Common myeloid progenitor, CD34-positive (primary cell): Measurements from ENCODE around the gene PORCN.
A peak's percentile ranks its signal among the peaks of the same experiment; 100 is the strongest.

ENCODE experiments used
- CTCF ChIA-PET: fragments of 350-600 bp; sonication (Branson Sonifier 250); formaldehyde crosslinking; loops from one replicate; lab custom pipeline; 2021; ENCODE audit warnings: antibody characterized with exemption; lab: Charles Lee
- POLR2A ChIA-PET: fragments of 350-600 bp; sonication (Branson Sonifier 250); formaldehyde crosslinking; loops from one replicate; lab custom pipeline; 2021; ENCODE audit warnings: antibody characterized with exemption; lab: Charles Lee
- DNase-seq, 3 donors: peaks; one replicate each; pipeline versions ENCODE4 v3.0.0 to v3.0.0-alpha.2; 2013
- H3K27ac ChIP-seq, 2 experiments: 1 replicate in 1 of 2; 2 replicates in 1 of 2; pipeline ENCODE4 v1.7.0; 2013; ENCODE audit warnings: inconsistent platforms in 2 of 2, low read length in 2 of 2, mild to moderate bottlenecking in 2 of 2, low read depth in 1 of 2, moderate library complexity in 1 of 2; ENCODE audit not compliant: severe bottlenecking in 2 of 2, insufficient read depth in 1 of 2, poor library complexity in 1 of 2
- H3K27me3 ChIP-seq, 5 experiments: replicated peaks in 2 of 5; 1 replicate in 3 of 5; 2 replicates in 2 of 5; pipeline versions ENCODE4 v1.6.1 to v1.7.0; 2013; ENCODE audit warnings: low read length in 4 of 5, mild to moderate bottlenecking in 2 of 5, moderate library complexity in 2 of 5, inconsistent platforms in 1 of 5; ENCODE audit not compliant: insufficient read depth in 5 of 5, control insufficient read depth in 4 of 5
- H3K36me3 ChIP-seq, 4 experiments: 1 replicate in 2 of 4; 2 replicates in 2 of 4; pipeline versions ENCODE4 v1.6.1 to v1.7.0; 2013; ENCODE audit warnings: low read length in 3 of 4, control low read depth in 1 of 4, mild to moderate bottlenecking in 1 of 4; ENCODE audit not compliant: control insufficient read depth in 4 of 4, insufficient read depth in 4 of 4
- H3K4me1 ChIP-seq, 4 experiments: 1 replicate in 3 of 4; 2 replicates in 1 of 4; pipeline versions ENCODE4 v1.6.1 to v1.7.1; 2013; ENCODE audit warnings: low read length in 3 of 4, mild to moderate bottlenecking in 3 of 4, control low read depth in 1 of 4, inconsistent platforms in 1 of 4, moderate library complexity in 1 of 4; ENCODE audit not compliant: control insufficient read depth in 4 of 4, insufficient read depth in 4 of 4; ENCODE audit errors: control extremely low read depth in 1 of 4
- H3K4me3 ChIP-seq, 7 experiments: 1 replicate in 4 of 7; 2 replicates in 3 of 7; pipeline versions ENCODE4 v1.5.1 to v1.7.0; 2013; ENCODE audit warnings: mild to moderate bottlenecking in 7 of 7, low read length in 6 of 7, moderate library complexity in 6 of 7, inconsistent platforms in 2 of 7, low read depth in 2 of 7, control low read depth in 1 of 7; ENCODE audit not compliant: insufficient read depth in 4 of 7, control insufficient read depth in 1 of 7; ENCODE audit errors: extremely low read depth in 1 of 7
- H3K9me3 ChIP-seq, 5 experiments: 1 replicate in 4 of 5; 2 replicates in 1 of 5; pipeline versions ENCODE4 v1.6.1 to v1.7.1; 2013; ENCODE audit warnings: low read length in 4 of 5, mild to moderate bottlenecking in 2 of 5, inconsistent platforms in 1 of 5, low read depth in 1 of 5, moderate library complexity in 1 of 5; ENCODE audit not compliant: control insufficient read depth in 4 of 5, insufficient read depth in 2 of 5; ENCODE audit errors: control extremely low read depth in 1 of 5
- WGBS: methylation state at CpG from one replicate; pipeline ENCODE4 v1.1.5; 2013; ENCODE audit not compliant: insufficient coverage; 5-methylcytosine and 5-hydroxymethylcytosine counted together

PORCN gene

DNA sequence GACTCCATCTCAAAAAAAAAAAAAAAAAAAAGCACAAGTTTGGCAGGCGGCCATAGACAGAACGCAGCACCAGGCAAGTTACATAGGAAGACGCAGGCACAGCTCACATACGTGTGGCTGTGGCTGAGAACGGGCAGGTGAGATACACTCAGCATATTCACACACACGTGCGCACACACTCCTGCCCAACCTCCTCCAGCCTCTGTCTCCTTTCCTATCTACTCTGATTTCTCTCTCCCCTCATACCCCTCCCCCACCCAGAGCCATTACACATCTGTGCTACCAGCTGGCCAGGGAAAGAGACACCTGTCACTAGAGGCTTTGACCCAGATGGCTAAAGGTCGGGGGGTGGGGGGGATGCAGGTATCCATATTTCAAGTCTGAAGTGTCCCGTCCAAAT lies 36.6 kb upstream of the PORCN start:
- H3K27ac ChIP-seq: no peak overlapping the region
- no peaks in the 10 kb centered on the region for H3K36me3 ChIP-seq
- peaks cover 0 to 32% (median 24%) of the 10 kb centered on the region in 4 experiments for H3K4me1 ChIP-seq
- no peaks in the 10 kb centered on the region for H3K9me3 ChIP-seq
- no peak overlapping the region for H3K4me3 ChIP-seq
- ChIA-PET POLR2A (no interaction called here), CTCF (no interaction called here)
- no peak for DNase-seq
- no peaks in the 10 kb centered on the region for H3K27me3 ChIP-seq
- 94% methylated on average over 7 of the region's 9 CpGs for WGBS

DNA sequence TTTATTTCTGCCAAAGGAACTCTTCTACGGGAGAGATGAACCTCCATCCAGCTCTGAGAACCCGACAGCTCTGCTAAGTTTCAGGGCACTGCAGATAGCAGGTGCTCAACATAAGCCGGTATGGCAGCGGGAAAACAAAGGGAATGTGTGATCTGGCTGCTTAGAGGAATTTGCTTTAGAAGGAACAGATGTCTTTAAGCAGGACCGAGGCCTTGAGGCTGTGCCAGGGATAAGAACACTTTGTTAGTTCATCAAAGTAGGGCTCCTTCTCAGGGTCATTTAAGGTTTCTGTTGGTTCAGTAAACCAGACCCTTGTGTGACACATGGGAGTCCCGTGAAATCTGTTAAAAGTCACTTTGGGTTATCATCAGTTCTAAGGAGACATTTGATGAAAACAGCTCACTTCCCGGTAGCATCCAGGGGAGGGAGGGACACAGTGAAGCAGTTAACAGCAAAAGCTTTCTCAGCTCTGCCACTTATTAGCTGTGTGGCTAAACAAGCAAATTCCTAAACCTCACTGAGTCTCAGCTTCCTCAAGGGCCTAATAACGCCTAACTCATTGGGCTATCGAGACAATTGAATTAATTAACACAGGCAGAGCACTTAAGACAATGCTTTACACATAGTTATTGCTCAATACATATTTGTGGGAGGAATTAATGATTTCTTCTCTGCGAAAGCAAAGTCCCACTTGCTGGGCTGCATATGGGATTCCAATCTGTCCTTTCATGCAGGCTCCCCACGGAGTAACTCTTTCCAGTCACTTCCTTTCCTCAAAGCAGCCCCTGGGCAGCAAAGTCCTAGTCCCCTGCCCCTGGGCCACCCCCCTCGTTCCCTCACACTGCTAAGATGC lies 35.7 kb upstream of the PORCN start:
- DNase-seq: no peak
- WGBS: 79% methylated on average over 10 of the region's 12 CpGs
- ChIA-PET CTCF (interaction anchor here (1.0 to 1.7 kb wide), 2 partner anchors 21 to 79 kb away, joined by 3 to 4 read pairs; no protein-coding TSS in a partner anchor), POLR2A (no interaction called here)
- Histone ChIP-seq H3K4me1 (peaks cover 0 to 31% (median 20%) of the 10 kb centered on the region in 4 experiments), H3K36me3 (peaks cover 0 to 2% (median 0%) of the 10 kb centered on the region in 4 experiments), H3K27me3 (no peaks in the 10 kb centered on the region), H3K4me3 (no peak overlapping the region), H3K27ac (no peak overlapping the region), H3K9me3 (no peaks in the 10 kb centered on the region)

DNA sequence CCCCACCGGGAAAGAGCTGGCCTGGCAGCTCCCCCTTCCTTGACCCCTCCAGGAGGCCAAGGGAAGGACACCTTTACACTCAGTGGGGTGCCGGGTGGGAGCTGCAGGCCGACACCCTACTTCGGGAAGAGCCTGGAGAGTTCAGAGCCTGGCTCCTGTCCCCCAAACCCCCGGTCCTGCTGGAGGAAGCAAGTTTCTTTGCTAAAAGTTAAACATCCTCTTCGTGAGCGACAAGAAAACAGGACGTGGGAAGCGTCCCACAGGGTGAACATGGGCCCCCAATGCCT lies 35.1 kb upstream of the PORCN start:
- Histone ChIP-seq H3K27ac (no peak overlapping the region), H3K9me3 (no peaks in the 10 kb centered on the region), H3K27me3 (no peaks in the 10 kb centered on the region), H3K36me3 (peaks cover 0 to 5% (median 4%) of the 10 kb centered on the region in 4 experiments), H3K4me1 (peaks cover 0 to 30% (median 19%) of the 10 kb centered on the region in 4 experiments), H3K4me3 (no peak overlapping the region)
- no peak for DNase-seq
- CTCF ChIA-PET: interaction anchor here (1.0 to 1.7 kb wide), 3 partner anchors 20 to 101 kb away, joined by 3 to 6 read pairs (median 4); partner anchors contain the start of gene RBM3
- POLR2A ChIA-PET: no interaction called here
- 63% methylated on average over 9 of the region's 9 CpGs for WGBS

DNA sequence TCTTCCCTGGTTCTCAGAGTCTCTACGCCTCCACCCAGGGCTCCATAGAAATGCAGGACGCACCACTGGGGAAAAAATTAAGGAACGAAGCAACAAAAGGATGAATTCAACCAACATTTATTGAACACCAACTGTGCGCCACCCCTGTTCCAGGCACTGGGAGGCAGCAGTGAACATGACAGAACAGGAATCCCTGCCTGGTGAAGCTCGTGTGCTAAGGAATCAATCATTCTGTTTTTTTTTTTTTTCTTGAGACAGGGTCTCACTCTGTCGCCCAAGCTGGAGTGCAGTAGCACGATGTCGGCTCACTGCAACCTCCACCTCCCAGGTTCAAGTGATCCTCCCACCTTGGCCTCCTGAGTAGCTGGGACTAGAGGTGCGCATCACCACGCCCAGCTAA lies 34.7 kb upstream of the PORCN start:
- 72% methylated on average over 7 of the region's 10 CpGs for WGBS
- Histone ChIP-seq H3K27me3 (no peaks in the 10 kb centered on the region), H3K4me3 (no peak overlapping the region), H3K9me3 (no peaks in the 10 kb centered on the region), H3K27ac (no peak overlapping the region), H3K36me3 (peaks cover 0 to 6% (median 5%) of the 10 kb centered on the region in 4 experiments), H3K4me1 (peaks cover 0 to 28% (median 19%) of the 10 kb centered on the region in 4 experiments)
- DNase-seq: peak in 2 of 3 donors; percentile 24 to 33
- ChIA-PET POLR2A (no interaction called here), CTCF (interaction anchor here (1.0 to 1.7 kb wide), 4 partner anchors 8 to 100 kb away, joined by 3 to 6 read pairs (median 4); partner anchors contain the start of gene RBM3)

- Histone ChIP-seq H3K4me3 (no peak overlapping the region), H3K4me1 (peaks cover 0 to 23% (median 17%) of the 10 kb centered on the region in 4 experiments), H3K9me3 (no peaks in the 10 kb centered on the region), H3K27me3 (no peaks in the 10 kb centered on the region), H3K36me3 (peaks cover 0 to 6% (median 5%) of the 10 kb centered on the region in 4 experiments), H3K27ac (no peak overlapping the region)
- ChIA-PET CTCF (interaction anchor here (1.0 to 1.7 kb wide), 5 partner anchors 8 to 100 kb away, joined by 3 to 6 read pairs (median 3); partner anchors contain the start of gene RBM3), POLR2A (no interaction called here)
- WGBS: 86% methylated on average over 6 of the region's 6 CpGs
- DNase-seq: no peak
Observed at GRCh38 chrX:48474581-48474980, 34.2 kb upstream of the PORCN start.

GRCh38 chrX:48475296-48475695 lies 33.5 kb upstream of the PORCN start:
- H3K27me3 ChIP-seq: no peaks in the 10 kb centered on the region
- peaks cover 0 to 7% (median 5%) of the 10 kb centered on the region in 4 experiments for H3K36me3 ChIP-seq
- H3K4me1 ChIP-seq: peaks cover 0 to 21% (median 13%) of the 10 kb centered on the region in 4 experiments
- WGBS: no CpG with 5 or more reads among the region's 5 CpGs
- CTCF ChIA-PET: interaction anchor here (1.2 to 1.7 kb wide), 4 partner anchors 9 to 99 kb away, joined by 3 to 6 read pairs (median 4); partner anchors contain the start of gene RBM3
- H3K9me3 ChIP-seq: no peaks in the 10 kb centered on the region
- H3K4me3 ChIP-seq: peak overlapping the region in 6 of 7 experiments; percentile 56 to 81 (median 77)
- peak overlapping the region in 1 of 2 experiments; percentile 81 for H3K27ac ChIP-seq
- DNase-seq: peak in 2 of 3 donors; percentile 28 to 34
- POLR2A ChIA-PET: interaction anchor here (0.5 kb wide), 1 partner anchor 109 kb away, joined by 5 read pairs; no protein-coding TSS in a partner anchor
